GM12878 (cell line): ENCODE results near the gene TFR2. TPM values are rescaled to one million over a fixed set of nuclear protein-coding genes. Genes with fewer than 3 reads are reported as not detected.
A peak's percentile ranks its signal among the peaks of the same experiment; 100 is the strongest.

Experiments used
- BCL11A ChIP-seq: IDR thresholded peaks from 2 replicates; pipeline ENCODE4 v1.6.1; 2011; ENCODE audit warnings: low read depth, low read length
- EED ChIP-seq: sonication (generic); IDR thresholded peaks from 2 replicates; pipeline ENCODE4 v1.6.1; 2016; ENCODE audit warnings: antibody characterized with exemption, low read depth
- FOS ChIP-seq: IDR thresholded peaks from 3 replicates; pipeline ENCODE4 v1.6.1; 2011; ENCODE audit warnings: borderline replicate concordance; ENCODE audit not compliant: insufficient read length; ENCODE audit errors: extremely low read depth
- GATAD2B ChIP-seq: fragments of 450-650 bp; conservative IDR thresholded peaks from 2 replicates; pipeline ENCODE4 v1.6.1; 2017; ENCODE audit warnings: low read depth, mild to moderate bottlenecking, moderate library complexity
- IRF4 ChIP-seq: IDR thresholded peaks from 2 replicates; pipeline ENCODE4 v1.6.1; 2011; ENCODE audit warnings: low read depth, low read length
- KDM1A ChIP-seq: fragments of 200-600 bp; sonication (generic); IDR thresholded peaks from 2 replicates; pipeline ENCODE4 v1.6.1; 2016; ENCODE audit warnings: borderline replicate concordance
- NR2F1 ChIP-seq: fragments of 450-650 bp; conservative IDR thresholded peaks from 2 replicates; pipeline ENCODE4 v1.6.1; 2017; ENCODE audit warnings: mild to moderate bottlenecking
- SMAD1 ChIP-seq: fragments of 450-650 bp; IDR thresholded peaks from 2 replicates; pipeline ENCODE4 v1.6.1; 2018; ENCODE audit warnings: mild to moderate bottlenecking, low read depth; ENCODE audit not compliant: partially characterized antibody
- SPI1 ChIP-seq: IDR thresholded peaks from 2 replicates; pipeline ENCODE4 v1.6.1; 2011; ENCODE audit warnings: low read depth, mild to moderate bottlenecking, low read length, moderate library complexity, borderline replicate concordance; ENCODE audit not compliant: insufficient read depth
- TARDBP ChIP-seq: IDR thresholded peaks from 2 replicates; pipeline ENCODE4 v1.6.1; 2016; ENCODE audit warnings: borderline replicate concordance
- ZSCAN29 ChIP-seq: fragments of 450-650 bp; IDR thresholded peaks from 2 replicates; pipeline ENCODE4 v1.6.1; 2017; ENCODE audit warnings: mild to moderate bottlenecking, moderate library complexity
- polyA plus RNA-seq, 11 experiments: library from polyadenylated mRNA; depleted of rRNA in 4 of 11; unstranded in 6 of 11; stranded (reverse) in 5 of 11; fragments of >200 nt; fragmentation: Nextera tagmentation in 4 of 11; fragmentation: Illumina TruSeq in 1 of 11; extraction: Ambion mirVana in 4 of 11; extraction: Trizol in 1 of 11; gene quantifications; 1 replicate in 1 of 11; 2 replicates in 10 of 11; pipeline versions ENCODE4 v1.2.1 to v1.2.3, GENCODE V29; 2011 to 2016; ENCODE audit warnings: inconsistent platforms in 2 of 11, missing spikeins in 2 of 11, low read depth in 1 of 11
- total RNA-seq, 4 experiments: library from RNA; depleted of rRNA in 3 of 4; stranded (reverse); fragments of >200 nt in 3 of 4; fragmentation: Illumina TruSeq in 1 of 4; extraction: Trizol in 1 of 4; gene quantifications; 2 replicates each; pipeline versions ENCODE4 v1.2.1 to v1.2.3, GENCODE V29; 2013 to 2021
- TF ChIP-seq, protein P1 (sequence below): fragments of 150-350 bp; IDR thresholded peaks from 2 replicates; pipeline ENCODE4 v1.6.1; 2016; ENCODE audit warnings: low read depth, low read length
- TF ChIP-seq, protein P2 (sequence below): fragments of 450-650 bp; formaldehyde crosslinking; IDR thresholded peaks from 2 replicates; pipeline ENCODE4 v1.4.0; 2020; ENCODE audit warnings: mild to moderate bottlenecking, moderate library complexity
- TF ChIP-seq, protein P3 (sequence below): IDR thresholded peaks from 2 replicates; pipeline ENCODE4 v1.6.1; 2012; ENCODE audit warnings: low read depth, low read length, improper control_type of control experiment
- TF ChIP-seq, protein P4 (sequence below): IDR thresholded peaks from 2 replicates; pipeline ENCODE4 v1.6.1; 2011; ENCODE audit warnings: borderline replicate concordance, low read depth, mild to moderate bottlenecking, moderate library complexity, low read length; ENCODE audit not compliant: insufficient read depth, poor library complexity, severe bottlenecking
- TF ChIP-seq, protein P5 (sequence below): fragments of 450-650 bp; IDR thresholded peaks from 2 replicates; pipeline ENCODE4 v1.6.1; 2018; ENCODE audit warnings: borderline replicate concordance, mild to moderate bottlenecking; ENCODE audit not compliant: partially characterized antibody
- TF ChIP-seq, protein P6 (sequence below): fragments of 450-650 bp; IDR thresholded peaks from 2 replicates; pipeline ENCODE4 v1.6.1; 2016; ENCODE audit warnings: mild to moderate bottlenecking

TFR2 gene
- total and polyA plus RNA-seq, 10 of the 15 experiments (the other 5 are each of a cell fraction or from before 2014, with no cell fraction given), result 0.30 to 7.2 (median 1.8) TPM

DNA sequence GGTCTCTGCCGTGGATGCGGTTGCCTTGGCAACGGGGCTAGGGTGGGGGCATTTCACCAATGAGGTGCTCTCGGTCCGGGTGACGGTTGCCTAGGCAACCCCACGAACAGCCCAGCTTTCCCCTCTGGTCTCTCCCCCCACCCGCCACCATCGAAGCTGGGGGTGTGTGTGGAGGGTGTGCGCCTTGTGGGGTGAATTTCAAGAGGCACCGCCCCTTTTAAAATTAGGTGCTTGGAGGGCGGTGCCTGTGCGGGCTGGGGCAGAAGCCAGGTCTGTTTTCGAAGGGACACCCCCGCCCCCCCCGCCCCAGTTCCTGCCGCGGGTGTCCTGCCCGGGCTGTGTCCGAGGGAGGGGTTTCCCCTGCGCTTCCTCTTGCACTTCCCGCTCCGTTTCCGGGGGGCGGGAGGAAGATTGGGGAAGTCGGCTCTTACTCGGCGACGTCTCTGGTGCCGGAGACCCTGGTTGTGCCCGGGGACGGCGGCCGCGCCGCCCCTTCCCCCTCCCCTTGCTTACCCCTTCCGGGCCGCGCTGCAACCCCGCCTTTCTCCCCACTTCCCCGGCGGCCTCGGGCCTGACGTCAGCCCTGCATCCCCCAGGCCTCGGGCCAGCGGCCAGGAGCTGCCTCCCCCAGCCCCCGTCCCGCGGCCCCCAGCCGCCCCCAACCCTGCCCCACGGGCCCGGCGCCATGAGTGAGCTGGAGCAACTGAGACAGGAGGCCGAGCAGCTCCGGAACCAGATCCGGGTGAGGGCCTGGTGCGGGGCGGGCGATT lies 34.4 kb upstream of the TFR2 start (continued):
- TF ChIP-seq TARDBP (no peak), GATAD2B (no peak; the same call in 1 of the 2 replicates), KDM1A (no peak), IRF4 (no peak), NR2F1 (no peak), ZSCAN29 (no peak), EED (no peak), BCL11A (no peak), FOS (no peak), SMAD1 (no peak), SPI1 (peak; percentile 64; the same call in 1 of the 2 replicates)
- TF ChIP-seq, protein P1, sequence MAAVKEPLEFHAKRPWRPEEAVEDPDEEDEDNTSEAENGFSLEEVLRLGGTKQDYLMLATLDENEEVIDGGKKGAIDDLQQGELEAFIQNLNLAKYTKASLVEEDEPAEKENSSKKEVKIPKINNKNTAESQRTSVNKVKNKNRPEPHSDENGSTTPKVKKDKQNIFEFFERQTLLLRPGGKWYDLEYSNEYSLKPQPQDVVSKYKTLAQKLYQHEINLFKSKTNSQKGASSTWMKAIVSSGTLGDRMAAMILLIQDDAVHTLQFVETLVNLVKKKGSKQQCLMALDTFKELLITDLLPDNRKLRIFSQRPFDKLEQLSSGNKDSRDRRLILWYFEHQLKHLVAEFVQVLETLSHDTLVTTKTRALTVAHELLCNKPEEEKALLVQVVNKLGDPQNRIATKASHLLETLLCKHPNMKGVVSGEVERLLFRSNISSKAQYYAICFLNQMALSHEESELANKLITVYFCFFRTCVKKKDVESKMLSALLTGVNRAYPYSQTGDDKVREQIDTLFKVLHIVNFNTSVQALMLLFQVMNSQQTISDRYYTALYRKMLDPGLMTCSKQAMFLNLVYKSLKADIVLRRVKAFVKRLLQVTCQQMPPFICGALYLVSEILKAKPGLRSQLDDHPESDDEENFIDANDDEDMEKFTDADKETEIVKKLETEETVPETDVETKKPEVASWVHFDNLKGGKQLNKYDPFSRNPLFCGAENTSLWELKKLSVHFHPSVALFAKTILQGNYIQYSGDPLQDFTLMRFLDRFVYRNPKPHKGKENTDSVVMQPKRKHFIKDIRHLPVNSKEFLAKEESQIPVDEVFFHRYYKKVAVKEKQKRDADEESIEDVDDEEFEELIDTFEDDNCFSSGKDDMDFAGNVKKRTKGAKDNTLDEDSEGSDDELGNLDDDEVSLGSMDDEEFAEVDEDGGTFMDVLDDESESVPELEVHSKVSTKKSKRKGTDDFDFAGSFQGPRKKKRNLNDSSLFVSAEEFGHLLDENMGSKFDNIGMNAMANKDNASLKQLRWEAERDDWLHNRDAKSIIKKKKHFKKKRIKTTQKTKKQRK, result no peak
- TF ChIP-seq, protein P2, sequence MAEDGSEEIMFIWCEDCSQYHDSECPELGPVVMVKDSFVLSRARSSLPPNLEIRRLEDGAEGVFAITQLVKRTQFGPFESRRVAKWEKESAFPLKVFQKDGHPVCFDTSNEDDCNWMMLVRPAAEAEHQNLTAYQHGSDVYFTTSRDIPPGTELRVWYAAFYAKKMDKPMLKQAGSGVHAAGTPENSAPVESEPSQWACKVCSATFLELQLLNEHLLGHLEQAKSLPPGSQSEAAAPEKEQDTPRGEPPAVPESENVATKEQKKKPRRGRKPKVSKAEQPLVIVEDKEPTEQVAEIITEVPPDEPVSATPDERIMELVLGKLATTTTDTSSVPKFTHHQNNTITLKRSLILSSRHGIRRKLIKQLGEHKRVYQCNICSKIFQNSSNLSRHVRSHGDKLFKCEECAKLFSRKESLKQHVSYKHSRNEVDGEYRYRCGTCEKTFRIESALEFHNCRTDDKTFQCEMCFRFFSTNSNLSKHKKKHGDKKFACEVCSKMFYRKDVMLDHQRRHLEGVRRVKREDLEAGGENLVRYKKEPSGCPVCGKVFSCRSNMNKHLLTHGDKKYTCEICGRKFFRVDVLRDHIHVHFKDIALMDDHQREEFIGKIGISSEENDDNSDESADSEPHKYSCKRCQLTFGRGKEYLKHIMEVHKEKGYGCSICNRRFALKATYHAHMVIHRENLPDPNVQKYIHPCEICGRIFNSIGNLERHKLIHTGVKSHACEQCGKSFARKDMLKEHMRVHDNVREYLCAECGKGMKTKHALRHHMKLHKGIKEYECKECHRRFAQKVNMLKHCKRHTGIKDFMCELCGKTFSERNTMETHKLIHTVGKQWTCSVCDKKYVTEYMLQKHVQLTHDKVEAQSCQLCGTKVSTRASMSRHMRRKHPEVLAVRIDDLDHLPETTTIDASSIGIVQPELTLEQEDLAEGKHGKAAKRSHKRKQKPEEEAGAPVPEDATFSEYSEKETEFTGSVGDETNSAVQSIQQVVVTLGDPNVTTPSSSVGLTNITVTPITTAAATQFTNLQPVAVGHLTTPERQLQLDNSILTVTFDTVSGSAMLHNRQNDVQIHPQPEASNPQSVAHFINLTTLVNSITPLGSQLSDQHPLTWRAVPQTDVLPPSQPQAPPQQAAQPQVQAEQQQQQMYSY (CRISPR knock-in tag), result no peak
- TF ChIP-seq, protein P3, sequence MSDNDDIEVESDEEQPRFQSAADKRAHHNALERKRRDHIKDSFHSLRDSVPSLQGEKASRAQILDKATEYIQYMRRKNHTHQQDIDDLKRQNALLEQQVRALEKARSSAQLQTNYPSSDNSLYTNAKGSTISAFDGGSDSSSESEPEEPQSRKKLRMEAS, result no peak
- TF ChIP-seq, protein P4, sequence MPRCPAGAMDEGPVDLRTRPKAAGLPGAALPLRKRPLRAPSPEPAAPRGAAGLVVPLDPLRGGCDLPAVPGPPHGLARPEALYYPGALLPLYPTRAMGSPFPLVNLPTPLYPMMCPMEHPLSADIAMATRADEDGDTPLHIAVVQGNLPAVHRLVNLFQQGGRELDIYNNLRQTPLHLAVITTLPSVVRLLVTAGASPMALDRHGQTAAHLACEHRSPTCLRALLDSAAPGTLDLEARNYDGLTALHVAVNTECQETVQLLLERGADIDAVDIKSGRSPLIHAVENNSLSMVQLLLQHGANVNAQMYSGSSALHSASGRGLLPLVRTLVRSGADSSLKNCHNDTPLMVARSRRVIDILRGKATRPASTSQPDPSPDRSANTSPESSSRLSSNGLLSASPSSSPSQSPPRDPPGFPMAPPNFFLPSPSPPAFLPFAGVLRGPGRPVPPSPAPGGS, result peak; percentile 31
- TF ChIP-seq, protein P5, sequence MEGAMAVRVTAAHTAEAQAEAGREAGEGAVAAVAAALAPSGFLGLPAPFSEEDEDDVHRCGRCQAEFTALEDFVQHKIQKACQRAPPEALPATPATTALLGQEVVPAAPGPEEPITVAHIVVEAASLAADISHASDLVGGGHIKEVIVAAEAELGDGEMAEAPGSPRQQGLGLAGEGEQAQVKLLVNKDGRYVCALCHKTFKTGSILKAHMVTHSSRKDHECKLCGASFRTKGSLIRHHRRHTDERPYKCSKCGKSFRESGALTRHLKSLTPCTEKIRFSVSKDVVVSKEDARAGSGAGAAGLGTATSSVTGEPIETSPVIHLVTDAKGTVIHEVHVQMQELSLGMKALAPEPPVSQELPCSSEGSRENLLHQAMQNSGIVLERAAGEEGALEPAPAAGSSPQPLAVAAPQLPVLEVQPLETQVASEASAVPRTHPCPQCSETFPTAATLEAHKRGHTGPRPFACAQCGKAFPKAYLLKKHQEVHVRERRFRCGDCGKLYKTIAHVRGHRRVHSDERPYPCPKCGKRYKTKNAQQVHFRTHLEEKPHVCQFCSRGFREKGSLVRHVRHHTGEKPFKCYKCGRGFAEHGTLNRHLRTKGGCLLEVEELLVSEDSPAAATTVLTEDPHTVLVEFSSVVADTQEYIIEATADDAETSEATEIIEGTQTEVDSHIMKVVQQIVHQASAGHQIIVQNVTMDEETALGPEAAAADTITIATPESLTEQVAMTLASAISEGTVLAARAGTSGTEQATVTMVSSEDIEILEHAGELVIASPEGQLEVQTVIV, result no peak
- TF ChIP-seq, protein P6, sequence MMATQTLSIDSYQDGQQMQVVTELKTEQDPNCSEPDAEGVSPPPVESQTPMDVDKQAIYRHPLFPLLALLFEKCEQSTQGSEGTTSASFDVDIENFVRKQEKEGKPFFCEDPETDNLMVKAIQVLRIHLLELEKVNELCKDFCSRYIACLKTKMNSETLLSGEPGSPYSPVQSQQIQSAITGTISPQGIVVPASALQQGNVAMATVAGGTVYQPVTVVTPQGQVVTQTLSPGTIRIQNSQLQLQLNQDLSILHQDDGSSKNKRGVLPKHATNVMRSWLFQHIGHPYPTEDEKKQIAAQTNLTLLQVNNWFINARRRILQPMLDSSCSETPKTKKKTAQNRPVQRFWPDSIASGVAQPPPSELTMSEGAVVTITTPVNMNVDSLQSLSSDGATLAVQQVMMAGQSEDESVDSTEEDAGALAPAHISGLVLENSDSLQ, result no peak
